NCI-H446 treated with DMSO at 0.1 percent for 48 hours (cell line): ENCODE measurements around the gene RTTN.
"Not testable (repeated sequence)": the region's sequence is repeated elsewhere in the genome, so short reads cannot be mapped to it uniquely, and the experiment has no call there.

Experiments used
- DNase-seq: peaks from one replicate; lab custom pipeline; 2025; lab: John Stamatoyannopoulos, UW

The RTTN gene

GRCh38 chr18:70149156-70149555, 56.3 kb downstream of the RTTN start:
- no peak for DNase-seq

GRCh38 chr18:70148039-70148938, 57.2 kb downstream of the RTTN start:
- no peak for DNase-seq

- DNase-seq: no peak
Measured at GRCh38 chr18:70146174-70146573, 59.3 kb downstream of the RTTN start.

GRCh38 chr18:70142001-70142400, 63.5 kb downstream of the RTTN start:
- no peak for DNase-seq

GRCh38 chr18:70139138-70139537, 66.3 kb downstream of the RTTN start:
- no peak for DNase-seq

GRCh38 chr18:70135604-70136003, 69.9 kb downstream of the RTTN start:
- DNase-seq: no peak

- DNase-seq: no peak
Measured at GRCh38 chr18:70132999-70133398, 72.5 kb downstream of the RTTN start.

GRCh38 chr18:70128271-70128670, 77.2 kb downstream of the RTTN start:
- DNase-seq: no peak

- DNase-seq: no peak
Measured at GRCh38 chr18:70127359-70127758, 78.1 kb downstream of the RTTN start.

- DNase-seq: no peak
Measured at GRCh38 chr18:70126832-70127231, 78.7 kb downstream of the RTTN start.

GRCh38 chr18:70124139-70124538, 81.3 kb downstream of the RTTN start:
- no peak for DNase-seq

- DNase-seq: no peak
Measured at GRCh38 chr18:70121842-70122241, 83.6 kb downstream of the RTTN start.

- no peak for DNase-seq
Measured at GRCh38 chr18:70116949-70117348, 88.5 kb downstream of the RTTN start.

- DNase-seq: no peak
Measured at GRCh38 chr18:70113511-70113910, 92.0 kb downstream of the RTTN start.

- DNase-seq: no peak
Measured at GRCh38 chr18:70110678-70111077, 94.8 kb downstream of the RTTN start.

- DNase-seq: no peak
Measured at GRCh38 chr18:70107091-70107490, 98.4 kb downstream of the RTTN start.

- DNase-seq: not testable (repeated sequence)
Measured at GRCh38 chr18:70102854-70103253, 102.6 kb downstream of the RTTN start.

GRCh38 chr18:70089858-70090257, 115.6 kb downstream of the RTTN start:
- DNase-seq: no peak

- DNase-seq: no peak
Measured at GRCh38 chr18:70086085-70086484, 119.4 kb downstream of the RTTN start.

GRCh38 chr18:70085641-70086040, 119.8 kb downstream of the RTTN start:
- no peak for DNase-seq

GRCh38 chr18:70082430-70082829, 123.1 kb downstream of the RTTN start:
- no peak for DNase-seq

- DNase-seq: no peak
Measured at GRCh38 chr18:70078106-70078505, 127.4 kb downstream of the RTTN start.

- DNase-seq: no peak
Measured at GRCh38 chr18:70075906-70076305, 129.6 kb downstream of the RTTN start.

- no peak for DNase-seq
Measured at GRCh38 chr18:70074116-70074515, 131.4 kb downstream of the RTTN start.
